ENCODE data around the gene C19orf85.

Gene C19orf85

GRCh38 chr19:55488986-55489710, 24.6 kb upstream of the C19orf85 start:
- DNase-seq, result peak; percentile 20

DNA sequence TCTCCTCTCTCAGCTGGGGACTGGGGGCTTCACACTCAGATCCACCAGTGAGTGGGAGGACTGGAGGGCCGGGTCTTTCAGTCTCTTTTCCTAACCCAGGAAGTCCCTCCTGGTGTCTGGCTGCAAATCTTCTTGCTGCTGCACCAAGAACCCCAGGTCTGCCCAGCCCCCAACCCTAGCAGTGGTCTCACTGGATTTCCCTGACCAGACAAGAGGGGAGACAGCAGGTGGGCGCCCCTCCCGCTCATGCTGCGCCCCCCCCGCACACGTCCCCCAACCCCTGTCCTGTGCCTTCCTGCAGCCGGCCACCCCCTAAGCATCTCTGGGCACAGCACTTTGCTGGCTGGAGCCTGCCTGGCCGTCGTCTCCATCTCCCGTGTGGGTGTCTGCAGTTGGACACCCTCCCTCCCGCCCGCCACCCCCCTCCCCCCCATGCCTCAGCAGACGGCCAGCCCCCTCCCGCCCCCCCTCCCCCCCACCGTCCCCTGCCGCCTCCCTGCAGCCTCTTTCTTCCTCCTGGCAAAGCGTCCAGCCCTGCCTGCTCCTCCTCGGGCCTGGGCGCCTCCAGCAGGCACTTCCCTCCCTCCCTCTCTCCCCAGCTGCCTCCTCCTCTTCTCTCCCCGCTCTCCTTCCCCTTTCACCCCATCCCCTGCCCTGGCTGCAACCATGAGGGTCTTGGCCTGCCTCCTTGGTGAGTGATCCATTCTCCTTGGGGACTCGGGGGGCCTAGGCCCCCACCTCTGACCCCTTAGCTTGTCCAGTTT, 23.6 kb upstream of the C19orf85 start, which contains the start of gene SSC5D:
Gene SSC5D (plus strand): TSS at position 513 of the 764 bp plus-strand sequence. CDS start 154 bp downstream, at position 667.
- peak; percentile 51 for DNase-seq

DNA sequence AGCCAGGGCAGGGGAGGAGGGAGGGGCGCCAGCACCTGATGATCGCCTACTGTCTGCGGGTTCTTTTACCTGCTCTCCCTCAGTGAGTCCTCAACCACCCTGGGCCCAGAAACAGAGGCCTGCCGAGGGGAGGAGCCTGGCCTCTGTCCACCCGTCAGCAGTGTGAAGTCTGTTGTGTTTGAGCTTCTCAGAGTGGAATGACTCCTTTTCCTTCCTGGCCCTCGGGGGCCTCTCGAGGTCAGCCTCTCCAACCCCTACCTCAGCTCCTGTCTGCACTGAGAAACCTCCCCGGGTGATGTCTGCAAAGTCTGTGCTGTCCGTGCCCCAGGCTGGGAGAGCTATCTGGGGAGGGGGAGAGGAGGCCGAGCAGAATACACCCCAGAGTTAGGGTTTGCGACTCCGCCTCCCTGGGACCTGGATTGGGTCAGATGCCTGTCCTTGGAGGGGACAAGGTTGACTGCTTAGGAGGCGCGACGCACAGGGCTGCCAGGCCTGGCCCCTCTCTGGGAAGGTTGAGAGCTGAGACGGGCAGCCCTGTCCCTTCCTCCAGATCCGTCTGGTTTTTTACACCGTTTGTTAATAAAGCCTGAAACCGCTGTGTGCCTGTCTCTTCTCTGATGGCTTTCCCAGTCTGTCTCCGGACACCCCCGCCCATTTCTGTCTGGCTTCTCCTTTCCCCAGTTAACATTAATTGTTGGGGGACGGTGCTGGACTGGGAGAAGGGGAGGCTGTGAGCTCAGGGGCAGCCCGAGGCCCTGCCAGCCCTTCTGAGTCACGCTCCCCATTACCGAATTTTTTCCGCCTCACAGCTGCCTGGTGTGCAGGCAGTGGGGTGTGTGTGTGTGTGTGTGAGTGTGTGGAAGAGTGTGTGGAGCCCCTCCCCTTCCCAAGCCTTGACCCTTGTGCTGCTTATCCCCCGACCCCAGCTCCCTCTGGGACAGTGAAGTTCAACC, 22.7 kb upstream of the C19orf85 start:
- peak; percentile 97 for DNase-seq

DNA sequence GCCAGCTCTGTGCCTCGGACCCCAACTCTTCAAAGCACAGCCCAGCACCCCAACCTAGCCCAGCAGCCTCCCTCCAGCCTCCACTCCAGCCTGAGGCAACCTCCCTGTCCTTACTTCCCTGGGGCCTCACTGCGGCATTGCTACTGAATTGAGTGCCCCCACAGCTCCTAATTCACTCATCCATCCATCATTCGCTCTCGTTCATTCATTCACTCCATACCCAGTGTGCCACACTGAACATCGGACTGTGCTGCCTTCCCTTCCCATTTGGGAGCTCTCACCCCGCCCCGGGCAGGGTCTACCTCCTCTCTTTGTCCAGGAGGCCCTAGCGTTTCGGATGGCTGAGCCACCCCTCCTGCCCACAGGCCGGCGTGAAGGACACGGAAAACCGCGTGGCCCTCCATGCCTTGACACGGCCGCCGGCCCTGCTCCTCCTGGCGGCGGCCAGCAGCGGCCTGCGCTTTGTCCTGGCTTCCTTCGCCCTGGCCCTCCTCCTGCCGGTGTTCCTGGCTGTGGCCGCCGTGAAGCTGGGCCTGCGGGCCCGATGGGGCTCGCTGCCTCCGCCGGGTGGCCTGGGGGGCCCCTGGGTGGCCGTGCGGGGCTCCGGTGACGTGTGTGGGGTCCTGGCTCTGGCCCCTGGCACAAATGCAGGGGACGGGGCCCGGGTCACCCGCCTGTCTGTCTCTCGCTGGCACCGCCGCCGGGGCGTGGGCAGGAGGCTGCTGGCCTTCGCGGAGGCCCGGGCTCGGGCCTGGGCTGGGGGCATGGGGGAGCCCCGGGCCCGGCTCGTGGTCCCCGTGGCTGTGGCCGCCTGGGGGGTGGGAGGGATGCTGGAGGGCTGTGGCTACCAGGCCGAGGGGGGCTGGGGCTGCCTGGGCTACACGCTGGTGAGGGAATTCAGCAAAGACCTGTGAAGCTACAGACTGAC, 21.8 kb upstream of the C19orf85 start:
- DNase-seq, result no peak

- no peak for DNase-seq
Observed at GRCh38 chr19:55485439-55486011, 21.0 kb upstream of the C19orf85 start.

- DNase-seq, result peak; percentile 69
Observed at GRCh38 chr19:55484593-55485438, 20.3 kb upstream of the C19orf85 start, which contains the start of gene NAT14. Gene NAT14 (plus strand): TSS chr19:55485188. CDS start chr19:55485709, 521 bp downstream.

DNA sequence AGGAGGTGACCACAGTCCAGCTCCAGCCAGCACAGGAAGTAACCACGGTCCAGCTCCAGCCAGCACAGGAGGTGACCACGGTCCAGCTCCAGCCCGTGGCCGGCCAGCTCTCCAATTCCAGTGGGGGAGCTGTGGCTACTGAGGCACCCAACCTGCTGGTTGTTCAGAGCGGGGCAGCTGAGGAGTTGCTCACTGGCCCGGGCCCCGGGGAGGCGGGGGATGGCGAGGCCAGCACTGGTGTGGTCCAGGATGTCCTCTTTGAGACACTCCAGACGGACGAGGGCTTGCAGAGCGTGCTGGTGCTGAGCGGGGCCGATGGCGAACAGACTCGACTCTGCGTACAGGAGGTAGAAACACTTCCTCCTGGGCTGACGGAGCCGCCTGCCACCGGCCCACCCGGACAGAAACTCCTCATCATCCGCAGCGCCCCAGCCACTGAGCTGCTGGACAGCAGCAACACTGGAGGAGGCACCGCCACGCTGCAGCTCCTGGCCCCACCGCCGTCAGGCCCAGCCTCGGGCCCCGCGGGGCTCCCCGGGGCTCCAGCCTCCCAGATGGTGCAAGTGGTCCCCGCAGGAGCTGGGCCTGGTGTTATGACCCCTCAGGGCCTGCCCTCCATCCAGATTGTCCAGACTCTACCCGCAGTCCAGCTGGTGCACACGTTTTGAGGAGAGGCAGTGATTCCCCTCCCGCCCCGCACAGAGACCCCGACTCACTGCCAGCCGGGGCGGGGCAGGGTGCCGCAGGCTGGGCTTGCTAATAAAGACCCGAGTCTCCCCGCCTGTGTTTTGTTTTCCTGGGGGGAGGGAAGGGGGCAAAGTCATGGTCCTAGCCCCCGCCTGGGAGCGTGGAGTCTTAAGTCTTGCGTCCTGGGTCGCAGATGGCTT, 19.4 kb upstream of the C19orf85 start:
- DNase-seq, result no peak

GRCh38 chr19:55482967-55483705, 18.6 kb upstream of the C19orf85 start:
- DNase-seq, result no peak

DNA sequence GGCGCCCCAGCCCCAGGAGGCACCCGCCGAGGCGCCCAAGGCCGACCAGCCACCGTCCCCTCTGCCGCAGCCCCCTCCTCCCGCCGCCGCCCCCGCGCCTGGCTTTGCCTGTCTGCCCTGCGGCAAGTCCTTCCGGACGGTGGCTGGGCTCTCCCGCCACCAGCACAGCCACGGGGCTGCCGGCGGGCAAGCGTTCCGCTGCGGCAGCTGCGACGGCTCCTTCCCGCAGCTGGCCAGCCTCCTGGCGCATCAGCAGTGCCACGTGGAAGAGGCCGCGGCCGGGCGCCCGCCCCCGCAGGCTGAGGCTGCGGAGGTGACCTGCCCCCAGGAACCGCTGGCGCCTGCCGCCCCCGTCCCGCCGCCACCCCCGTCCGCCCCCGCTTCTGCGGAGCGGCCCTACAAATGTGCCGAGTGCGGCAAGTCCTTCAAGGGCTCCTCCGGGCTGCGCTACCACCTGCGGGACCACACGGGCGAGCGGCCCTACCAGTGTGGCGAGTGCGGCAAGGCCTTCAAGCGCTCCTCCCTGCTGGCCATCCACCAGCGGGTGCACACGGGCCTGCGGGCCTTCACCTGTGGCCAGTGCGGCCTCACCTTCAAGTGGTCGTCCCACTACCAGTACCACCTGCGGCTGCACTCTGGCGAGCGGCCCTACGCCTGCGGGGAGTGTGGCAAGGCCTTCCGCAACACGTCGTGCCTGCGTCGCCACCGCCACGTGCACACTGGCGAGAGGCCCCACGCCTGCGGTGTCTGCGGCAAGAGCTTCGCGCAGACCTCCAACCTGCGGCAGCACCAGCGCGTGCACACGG, 17.8 kb upstream of the C19orf85 start:
- DNase-seq, result no peak

DNA sequence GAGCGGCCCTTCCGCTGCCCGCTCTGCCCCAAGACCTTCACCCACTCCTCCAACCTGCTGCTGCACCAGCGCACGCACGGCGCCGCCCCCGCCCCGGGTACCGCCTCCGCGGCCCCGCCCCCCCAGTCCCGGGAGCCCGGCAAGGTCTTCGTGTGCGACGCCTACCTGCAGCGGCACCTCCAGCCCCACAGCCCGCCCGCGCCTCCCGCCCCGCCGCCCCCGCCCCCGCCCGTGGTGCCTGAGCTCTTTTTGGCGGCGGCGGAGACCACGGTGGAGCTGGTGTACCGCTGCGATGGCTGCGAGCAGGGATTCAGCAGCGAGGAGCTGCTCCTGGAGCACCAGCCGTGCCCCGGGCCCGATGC, 17.2 kb upstream of the C19orf85 start:
- no peak for DNase-seq

GRCh38 chr19:55481148-55481793, 16.7 kb upstream of the C19orf85 start:
- DNase-seq, result no peak

GRCh38 chr19:55479451-55480230, 15.1 kb upstream of the C19orf85 start:
- no peak for DNase-seq

- no peak for DNase-seq
Observed at GRCh38 chr19:55479045-55479444, 14.5 kb upstream of the C19orf85 start.

DNA sequence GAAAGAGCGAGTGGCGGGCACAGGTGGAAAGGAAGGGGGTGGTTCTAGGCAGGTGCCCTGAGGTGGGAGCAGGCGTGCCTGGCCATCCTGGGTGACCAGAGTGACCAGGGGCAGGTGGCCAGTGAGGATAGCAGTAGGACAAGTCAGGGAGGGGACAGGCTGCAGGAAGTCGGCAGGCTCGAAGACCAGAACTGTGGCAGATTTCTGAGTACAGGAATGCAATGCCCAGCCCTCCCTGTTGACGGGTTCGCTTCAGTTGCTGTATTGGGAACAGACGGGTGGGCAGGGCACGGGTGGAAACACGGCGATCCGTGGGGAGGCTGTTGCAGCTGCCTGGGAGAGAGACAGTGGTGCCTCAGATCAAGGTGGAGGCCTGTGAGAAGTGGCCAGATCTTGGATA, 13.8 kb upstream of the C19orf85 start:
- DNase-seq, result no peak

- no peak for DNase-seq
Observed at GRCh38 chr19:55477905-55478304, 13.4 kb upstream of the C19orf85 start.

DNA sequence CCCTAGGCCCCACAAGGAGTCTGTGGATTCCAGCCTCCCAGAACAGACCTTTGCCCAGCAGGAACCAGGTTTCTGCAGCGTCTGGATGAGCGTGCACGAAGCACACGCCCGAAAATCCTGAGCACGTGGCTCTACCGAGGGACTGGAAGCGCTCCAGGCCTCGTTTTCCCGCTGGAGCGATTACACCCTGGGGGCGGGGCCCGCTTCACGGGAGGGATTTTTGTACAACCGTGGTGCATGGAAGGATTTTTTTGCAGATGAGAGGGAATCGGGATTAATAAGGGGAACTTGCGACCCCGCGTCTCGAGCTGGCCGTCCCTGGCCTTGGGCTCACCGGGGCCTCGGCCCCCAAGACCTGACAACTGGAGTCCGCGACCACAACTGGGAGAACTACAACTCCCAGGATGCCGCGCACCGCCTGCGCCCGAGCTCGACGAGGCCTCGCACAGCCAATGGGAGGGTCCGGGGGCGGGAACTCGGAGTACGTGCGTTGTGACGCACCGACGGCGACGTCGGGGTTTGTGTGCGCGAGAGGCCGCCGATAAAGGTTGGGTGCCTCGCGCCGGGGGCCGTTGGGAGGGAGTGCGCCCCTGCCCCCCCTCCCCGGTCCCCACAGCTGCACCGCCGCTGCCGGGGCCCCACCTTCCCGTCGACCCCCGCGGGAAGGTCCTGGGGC, 11.7 kb upstream of the C19orf85 start, which contains the start of gene ZNF628:
Gene ZNF628 (plus strand): TSS at position 518 of the 676 bp plus-strand sequence. CDS start 3,294 bp downstream, outside the sequence.
- peak; percentile 99 for DNase-seq
